ENCODE results near the gene PDE4D. TPM values are rescaled to one million over a fixed set of nuclear protein-coding genes. Genes with fewer than 3 reads are reported as not detected.

Gene PDE4D
- total RNA-seq, 4 donors from 2014 or later: 6.7 to 21.0 (median 15.0) TPM

DNA sequence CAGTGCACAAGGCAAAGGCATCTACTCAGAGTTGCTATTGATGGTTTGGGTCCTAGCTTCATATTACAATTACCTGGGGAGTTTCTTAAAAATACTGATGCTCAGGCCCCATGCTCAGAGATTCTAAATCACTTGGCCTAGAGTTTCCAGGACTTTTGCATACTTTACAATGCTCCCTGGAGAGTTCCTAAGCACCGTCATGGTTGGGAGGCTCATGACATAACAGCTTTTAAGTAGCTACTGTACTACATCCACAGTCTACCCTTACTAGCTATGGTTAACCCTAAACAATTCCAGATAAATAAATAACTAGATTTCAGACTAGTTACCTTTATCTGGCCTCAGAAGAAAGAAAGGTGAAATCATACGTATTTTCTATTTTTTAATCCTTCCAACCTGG is 414.4 kb downstream of the PDE4D start:
- H3K4me3 ChIP-seq (ENCODE audit: low read depth, poor library complexity, severe bottlenecking): no peak overlapping the region
- WGBS, 2 donors: 45 to 64% methylated on average over 2 of the region's 2 CpGs
- DNase-seq (ENCODE audit: low spot score in 2 of 2): no peak
- no peak for TF ChIP-seq CTCF (IDR thresholded peaks at IDR 0.05)
- no peak for TF ChIP-seq POLR2A (IDR thresholded peaks at IDR 0.05)
- intact Hi-C loops (cut with DNase I; ENCODE audit: low total_unique reads): no loop called here

GRCh38 chr5:59474324-59474723 is 419.2 kb downstream of the PDE4D start:
- WGBS, 2 donors: 82 to 96% methylated on average over 1 of the region's 1 CpG
- intact Hi-C loops (cut with DNase I; ENCODE audit: low total_unique reads): no loop called here
- TF ChIP-seq POLR2A (IDR thresholded peaks at IDR 0.05) (no peak), CTCF (IDR thresholded peaks at IDR 0.05) (no peak)

GRCh38 chr5:59473611-59474010 is 419.9 kb downstream of the PDE4D start:
- TF ChIP-seq CTCF (IDR thresholded peaks at IDR 0.05): no peak
- TF ChIP-seq POLR2A (IDR thresholded peaks at IDR 0.05): no peak
- intact Hi-C loops (cut with DNase I; ENCODE audit: low total_unique reads): no loop called here
- DNase-seq (ENCODE audit: low spot score in 2 of 2): no peak
- no peak overlapping the region for H3K4me3 ChIP-seq (ENCODE audit: low read depth, poor library complexity, severe bottlenecking)

More at GRCh38 chr5:59474324-59474723, 419.2 kb downstream of the PDE4D start:
- no peak for DNase-seq (ENCODE audit: low spot score in 2 of 2)
- H3K4me3 ChIP-seq (ENCODE audit: low read depth, poor library complexity, severe bottlenecking): no peak overlapping the region

GRCh38 chr5:59471463-59471862 is 422.1 kb downstream of the PDE4D start:
- no peak for TF ChIP-seq CTCF (IDR thresholded peaks at IDR 0.05)
- no peak for TF ChIP-seq POLR2A (IDR thresholded peaks at IDR 0.05)
- 33 to 54% methylated on average over 1 of the region's 1 CpG for WGBS, 2 donors
- DNase-seq (ENCODE audit: low spot score in 2 of 2): no peak
- H3K4me3 ChIP-seq (ENCODE audit: low read depth, poor library complexity, severe bottlenecking): no peak overlapping the region
- intact Hi-C loops (cut with DNase I; ENCODE audit: low total_unique reads): no loop called here

- H3K4me3 ChIP-seq (ENCODE audit: low read depth, poor library complexity, severe bottlenecking): no peak overlapping the region
- TF ChIP-seq CTCF (IDR thresholded peaks at IDR 0.05) (no peak), POLR2A (IDR thresholded peaks at IDR 0.05) (no peak)
- DNase-seq (ENCODE audit: low spot score in 2 of 2): no peak
- intact Hi-C loops (cut with DNase I; ENCODE audit: low total_unique reads): no loop called here
- WGBS, 2 donors: 86 to 87% methylated on average over 2 of the region's 2 CpGs
These were observed 425.6 kb downstream of the PDE4D start for GRCh38 chr5:59467969-59468368.

DNA sequence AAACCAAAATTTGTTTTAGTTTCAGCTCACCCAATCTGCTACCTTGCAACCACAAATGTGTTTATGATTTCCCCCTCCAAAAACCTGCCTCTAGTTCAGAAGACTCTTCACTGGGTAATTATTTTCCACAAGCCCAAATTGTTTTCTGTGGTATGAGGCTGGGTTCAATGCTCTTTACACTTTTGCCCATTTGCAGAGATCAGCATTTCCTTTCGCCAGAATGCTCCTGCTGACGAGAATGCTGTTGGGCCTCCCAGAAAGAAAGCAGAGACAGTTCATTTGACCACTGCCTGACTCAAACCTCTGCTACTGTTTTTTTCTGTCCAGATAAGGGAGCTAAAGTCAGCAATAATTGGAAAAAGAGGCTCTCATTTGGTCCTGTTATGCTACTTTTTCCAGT is 427.3 kb downstream of the PDE4D start:
- no peak overlapping the region for H3K4me3 ChIP-seq (ENCODE audit: low read depth, poor library complexity, severe bottlenecking)
- WGBS, 2 donors: 91% methylated on average over 2 of the region's 2 CpGs
- TF ChIP-seq POLR2A (IDR thresholded peaks at IDR 0.05) (no peak), CTCF (IDR thresholded peaks at IDR 0.05) (no peak)
- intact Hi-C loops (cut with DNase I; ENCODE audit: low total_unique reads): no loop called here
- no peak for DNase-seq (ENCODE audit: low spot score in 2 of 2)
